Activated B cell treated with CpG ODN at 0.5 μM for 24 hours (primary cell): ENCODE measurements around the gene PPDPF. TPM values are rescaled to one million over a fixed set of nuclear protein-coding genes. Genes with fewer than 3 reads are reported as not detected.
"Not testable (repeated sequence)": the region's sequence is repeated elsewhere in the genome, so short reads cannot be mapped to it uniquely, and the experiment has no call there.

Experiments used
- ATAC-seq: fragments of 200-7000 bp; cut with Tn5 transposase; one replicate; pipeline ENCODE4 v1.10.0; 2021; ENCODE audit warnings: low read depth, mild to moderate bottlenecking, moderate library complexity
- CTCF ChIA-PET: fragments of 350-600 bp; sonication (Branson Sonifier 250); formaldehyde crosslinking; loops from one replicate; lab custom pipeline; 2021; ENCODE audit warnings: antibody characterized with exemption; lab: Charles Lee
- POLR2A ChIA-PET: fragments of 350-600 bp; sonication (Branson Sonifier 250); formaldehyde crosslinking; loops from one replicate; lab custom pipeline; 2021; ENCODE audit warnings: antibody characterized with exemption; lab: Charles Lee
- DNase-seq: peaks from one replicate; pipeline ENCODE4 v3.0.0; 2022
- H3K27ac Mint-ChIP-seq: one replicate; pipeline ENCODE4 v1.8.0; 2020; ENCODE audit warnings: mixed read lengths
- H3K27me3 Mint-ChIP-seq: one replicate; pipeline ENCODE4 v1.8.0; 2021; ENCODE audit warnings: mixed read lengths
- H3K36me3 Mint-ChIP-seq: one replicate; pipeline ENCODE4 v1.8.0; 2021; ENCODE audit warnings: low read depth, mixed read lengths
- H3K4me1 Mint-ChIP-seq: one replicate; pipeline ENCODE4 v1.8.0; 2021; ENCODE audit warnings: mixed read lengths
- H3K4me3 Mint-ChIP-seq: one replicate; pipeline ENCODE4 v1.8.0; 2020; ENCODE audit warnings: mild to moderate bottlenecking, mixed read lengths
- H3K9me3 Mint-ChIP-seq: one replicate; pipeline ENCODE4 v1.8.0; 2020; ENCODE audit warnings: mixed read lengths
- CTCF ChIP-seq: fragments of 200-600 bp; IDR thresholded peaks from one replicate; pipeline ENCODE4 v1.8.0; 2022; ENCODE audit warnings: antibody characterized with exemption, mild to moderate bottlenecking
- intact Hi-C: fragments of 100-400 bp; cut with micrococcal nuclease; formaldehyde crosslinking; loops from one replicate; pipeline ENCODE4 v1.15.1; 2024
- total RNA-seq: library from RNA; stranded (reverse); gene quantifications from 2 replicates; pipeline ENCODE4 v1.2.3, GENCODE V29; 2022

PPDPF gene
- total RNA-seq, 1 donor from 2014 or later = 172 TPM

GRCh38 chr20:63478346-63479302 is 41.9 kb upstream of the PPDPF start:
- H3K27me3 Mint-ChIP-seq = peaks cover 42% of the 10 kb centered on the region
- ChIA-PET POLR2A (no interaction called here), CTCF (no interaction called here)
- no peak overlapping the region for H3K27ac Mint-ChIP-seq
- no peaks in the 10 kb centered on the region for H3K9me3 Mint-ChIP-seq
- TF ChIP-seq CTCF = no peak
- no peak overlapping the region for H3K4me3 Mint-ChIP-seq
- DNase-seq = no peak
- intact Hi-C loops = no loop called here
- H3K36me3 Mint-ChIP-seq = no peaks in the 10 kb centered on the region
- H3K4me1 Mint-ChIP-seq = peaks cover 11% of the 10 kb centered on the region
- no peak for ATAC-seq

- not testable (repeated sequence) for DNase-seq, H3K36me3 Mint-ChIP-seq
Measured at GRCh38 chr20:63479695-63480419, 40.7 kb upstream of the PPDPF start.

GRCh38 chr20:63481503-63481902 is 39.1 kb upstream of the PPDPF start:
- CTCF ChIA-PET = no interaction called here
- POLR2A ChIA-PET = no interaction called here
- Mint-ChIP-seq H3K9me3 (no peaks in the 10 kb centered on the region), H3K4me1 (no peaks in the 10 kb centered on the region), H3K27ac (no peak overlapping the region), H3K36me3 (no peaks in the 10 kb centered on the region), H3K4me3 (no peak overlapping the region), H3K27me3 (peaks cover 33% of the 10 kb centered on the region)
- ATAC-seq (no peak), DNase-seq (no peak)
- intact Hi-C loops = no loop called here
- no peak for TF ChIP-seq CTCF

More at GRCh38 chr20:63479695-63480419, 40.7 kb upstream of the PPDPF start:
- H3K27ac Mint-ChIP-seq, H3K9me3 Mint-ChIP-seq, POLR2A ChIA-PET, H3K4me1 Mint-ChIP-seq, CTCF ChIA-PET, ATAC-seq, H3K4me3 Mint-ChIP-seq, intact Hi-C loops: not testable (repeated sequence)
- H3K27me3 Mint-ChIP-seq = peaks cover 36% of the 10 kb centered on the region

- ATAC-seq (no peak), DNase-seq (no peak)
- Mint-ChIP-seq H3K36me3 (no peaks in the 10 kb centered on the region), H3K27ac (no peak overlapping the region), H3K9me3 (no peaks in the 10 kb centered on the region), H3K4me3 (no peak overlapping the region), H3K27me3 (peaks cover 30% of the 10 kb centered on the region), H3K4me1 (no peaks in the 10 kb centered on the region)
- TF ChIP-seq CTCF = no peak
- ChIA-PET CTCF (no interaction called here), POLR2A (no interaction called here)
- intact Hi-C loops = no loop called here
Measured at GRCh38 chr20:63482021-63482587, 38.5 kb upstream of the PPDPF start.

GRCh38 chr20:63483834-63484233 is 36.7 kb upstream of the PPDPF start:
- Mint-ChIP-seq H3K27me3 (peaks cover 23% of the 10 kb centered on the region), H3K4me1 (no peaks in the 10 kb centered on the region), H3K9me3 (no peaks in the 10 kb centered on the region), H3K27ac (no peak overlapping the region), H3K4me3 (no peak overlapping the region), H3K36me3 (no peaks in the 10 kb centered on the region)
- no peak for ATAC-seq
- ChIA-PET POLR2A (interaction anchor here (0.6 kb wide), 1 partner anchor 540 kb away, joined by 3 read pairs; no protein-coding TSS in a partner anchor), CTCF (no interaction called here)
- intact Hi-C loops = no loop called here
- DNase-seq = no peak
- no peak for TF ChIP-seq CTCF
